PFSK-1 (cell line): ENCODE results near the gene CHD6.

Experiments used
- POLR2AphosphoS5 ChIP-seq: IDR thresholded peaks from 2 replicates; pipeline ENCODE4 v1.6.1; 2012; ENCODE audit warnings: low read depth, mild to moderate bottlenecking, control low read depth, low read length, moderate library complexity
- SIN3A ChIP-seq: IDR thresholded peaks from 2 replicates; pipeline ENCODE4 v1.6.1; 2012; ENCODE audit warnings: mild to moderate bottlenecking, low read length, moderate library complexity, borderline replicate concordance; ENCODE audit not compliant: insufficient read depth
- TAF1 ChIP-seq: IDR thresholded peaks from 2 replicates; pipeline ENCODE4 v1.6.1; 2012; ENCODE audit warnings: low read length, control low read depth, borderline replicate concordance; ENCODE audit not compliant: insufficient read depth
- TF ChIP-seq, protein P1 (sequence below), 2 experiments: IDR thresholded peaks; 2 replicates each; pipeline versions ENCODE4 v1.6.1 to v1.8.0; 2011 to 2012; ENCODE audit warnings: low read depth in 2 of 2, low read length in 2 of 2, control low read depth in 1 of 2, inconsistent platforms in 1 of 2, mild to moderate bottlenecking in 1 of 2, moderate library complexity in 1 of 2; ENCODE audit not compliant: insufficient read depth in 1 of 2

DNA sequence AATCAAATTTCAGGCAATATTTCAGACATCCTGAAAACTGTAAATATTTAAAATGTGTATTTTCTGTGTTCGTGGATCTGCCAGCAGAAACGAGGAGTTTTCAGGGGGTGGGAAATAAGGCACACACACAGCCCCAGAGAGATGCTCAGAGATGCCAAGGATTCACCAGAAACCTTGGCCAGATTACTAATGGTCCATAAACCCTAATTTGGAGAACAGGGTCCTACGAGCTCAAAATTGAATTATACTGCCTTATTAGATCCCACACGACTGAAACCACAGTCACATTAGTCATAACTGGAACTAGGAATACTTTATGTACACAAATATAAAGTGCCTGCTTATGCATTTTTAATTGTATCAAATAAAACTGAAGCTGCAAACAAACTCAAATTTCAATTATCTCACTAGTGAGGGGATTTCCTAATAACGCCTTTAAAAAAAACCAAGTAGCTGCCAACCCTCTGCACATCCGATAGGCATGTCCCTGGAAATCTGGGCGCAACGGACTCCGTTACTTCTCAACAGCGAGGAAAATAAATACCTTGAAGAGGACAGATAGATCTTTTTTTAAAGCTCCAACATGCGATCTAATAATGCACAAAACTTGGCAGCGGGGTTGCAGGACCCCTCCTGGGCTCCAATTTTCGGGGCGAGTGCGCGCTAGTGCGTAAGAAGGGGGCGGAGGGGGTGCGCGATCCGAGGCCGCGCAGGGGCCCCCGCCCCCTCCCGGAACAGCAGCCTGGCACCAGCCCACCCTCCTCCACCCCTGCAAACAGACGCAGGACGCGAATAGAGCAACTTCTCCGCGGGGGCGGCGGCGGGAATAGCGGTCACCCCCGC, 897 bp downstream of the CHD6 start:
- TF ChIP-seq POLR2AphosphoS5 = no peak
- TF ChIP-seq, protein P1, sequence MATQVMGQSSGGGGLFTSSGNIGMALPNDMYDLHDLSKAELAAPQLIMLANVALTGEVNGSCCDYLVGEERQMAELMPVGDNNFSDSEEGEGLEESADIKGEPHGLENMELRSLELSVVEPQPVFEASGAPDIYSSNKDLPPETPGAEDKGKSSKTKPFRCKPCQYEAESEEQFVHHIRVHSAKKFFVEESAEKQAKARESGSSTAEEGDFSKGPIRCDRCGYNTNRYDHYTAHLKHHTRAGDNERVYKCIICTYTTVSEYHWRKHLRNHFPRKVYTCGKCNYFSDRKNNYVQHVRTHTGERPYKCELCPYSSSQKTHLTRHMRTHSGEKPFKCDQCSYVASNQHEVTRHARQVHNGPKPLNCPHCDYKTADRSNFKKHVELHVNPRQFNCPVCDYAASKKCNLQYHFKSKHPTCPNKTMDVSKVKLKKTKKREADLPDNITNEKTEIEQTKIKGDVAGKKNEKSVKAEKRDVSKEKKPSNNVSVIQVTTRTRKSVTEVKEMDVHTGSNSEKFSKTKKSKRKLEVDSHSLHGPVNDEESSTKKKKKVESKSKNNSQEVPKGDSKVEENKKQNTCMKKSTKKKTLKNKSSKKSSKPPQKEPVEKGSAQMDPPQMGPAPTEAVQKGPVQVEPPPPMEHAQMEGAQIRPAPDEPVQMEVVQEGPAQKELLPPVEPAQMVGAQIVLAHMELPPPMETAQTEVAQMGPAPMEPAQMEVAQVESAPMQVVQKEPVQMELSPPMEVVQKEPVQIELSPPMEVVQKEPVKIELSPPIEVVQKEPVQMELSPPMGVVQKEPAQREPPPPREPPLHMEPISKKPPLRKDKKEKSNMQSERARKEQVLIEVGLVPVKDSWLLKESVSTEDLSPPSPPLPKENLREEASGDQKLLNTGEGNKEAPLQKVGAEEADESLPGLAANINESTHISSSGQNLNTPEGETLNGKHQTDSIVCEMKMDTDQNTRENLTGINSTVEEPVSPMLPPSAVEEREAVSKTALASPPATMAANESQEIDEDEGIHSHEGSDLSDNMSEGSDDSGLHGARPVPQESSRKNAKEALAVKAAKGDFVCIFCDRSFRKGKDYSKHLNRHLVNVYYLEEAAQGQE (IDR thresholded peaks at IDR 0.05; ENCODE audit: insufficient read depth in 1 of 2, low read depth in 2 of 2, low read length in 2 of 2) = no peak
- TF ChIP-seq TAF1 = no peak
- TF ChIP-seq SIN3A = no peak; the same call in 1 of the 2 replicates
